Esophagus (tissue), 2 donors: ENCODE data around the gene CDYL. TPM values are rescaled to one million over a fixed set of nuclear protein-coding genes. Genes with fewer than 3 reads are reported as not detected.
A peak's percentile ranks its signal among the peaks of the same experiment; 100 is the strongest.
"Not testable (repeated sequence)": the region's sequence is repeated elsewhere in the genome, so short reads cannot be mapped to it uniquely, and the experiment has no call there.

Source experiments
- H3K27ac ChIP-seq, 2 donors: one replicate each; pipeline ENCODE4 v1.5.1; 2013; ENCODE audit warnings: low read depth in 2 of 2, mild to moderate bottlenecking in 2 of 2, inconsistent platforms in 1 of 2, low read length in 1 of 2, moderate library complexity in 1 of 2
- H3K27me3 ChIP-seq, 2 donors: one replicate each; pipeline ENCODE4 v1.6.1; 2013; ENCODE audit warnings: low read length in 2 of 2, control low read depth in 1 of 2, mild to moderate bottlenecking in 1 of 2; ENCODE audit not compliant: insufficient read depth in 2 of 2, control insufficient read depth in 1 of 2
- H3K36me3 ChIP-seq, 2 donors: one replicate each; pipeline ENCODE4 v1.6.1; 2013; ENCODE audit warnings: low read length in 1 of 2; ENCODE audit not compliant: control insufficient read depth in 2 of 2, insufficient read depth in 2 of 2
- H3K4me1 ChIP-seq, 2 donors: one replicate each; pipeline ENCODE4 v1.6.1; 2013; ENCODE audit warnings: low read length in 1 of 2; ENCODE audit not compliant: control insufficient read depth in 2 of 2, insufficient read depth in 2 of 2
- H3K4me3 ChIP-seq, 2 donors: one replicate each; pipeline ENCODE4 v1.5.1; 2013; ENCODE audit warnings: low read length in 2 of 2, mild to moderate bottlenecking in 2 of 2, low read depth in 1 of 2, moderate library complexity in 1 of 2
- H3K9me3 ChIP-seq, 2 donors: one replicate each; pipeline ENCODE4 v1.6.1; 2013; ENCODE audit warnings: mild to moderate bottlenecking in 2 of 2, low read depth in 1 of 2, low read length in 1 of 2, moderate library complexity in 1 of 2; ENCODE audit not compliant: control insufficient read depth in 2 of 2, insufficient read depth in 1 of 2
- WGBS, 2 donors: extraction: QIAGEN DNeasy Blood & Tissue Kit; methylation state at CpG; one replicate each; pipeline ENCODE4 v1.1.7; 2013; 5-methylcytosine and 5-hydroxymethylcytosine counted together
- polyA plus RNA-seq, 2 donors: library from polyadenylated mRNA; stranded (reverse); fragments of 200-250 nt; gene quantifications; one replicate each; pipeline ENCODE4 v1.2.3, GENCODE V29; 2013
- donor health status: healthy with polysubstance abuse.
- donor health status: Bipolar disorder and iron deficiency.

The CDYL gene
- polyA plus RNA-seq, 2 donors: 9.0 to 10.5 TPM

DNA sequence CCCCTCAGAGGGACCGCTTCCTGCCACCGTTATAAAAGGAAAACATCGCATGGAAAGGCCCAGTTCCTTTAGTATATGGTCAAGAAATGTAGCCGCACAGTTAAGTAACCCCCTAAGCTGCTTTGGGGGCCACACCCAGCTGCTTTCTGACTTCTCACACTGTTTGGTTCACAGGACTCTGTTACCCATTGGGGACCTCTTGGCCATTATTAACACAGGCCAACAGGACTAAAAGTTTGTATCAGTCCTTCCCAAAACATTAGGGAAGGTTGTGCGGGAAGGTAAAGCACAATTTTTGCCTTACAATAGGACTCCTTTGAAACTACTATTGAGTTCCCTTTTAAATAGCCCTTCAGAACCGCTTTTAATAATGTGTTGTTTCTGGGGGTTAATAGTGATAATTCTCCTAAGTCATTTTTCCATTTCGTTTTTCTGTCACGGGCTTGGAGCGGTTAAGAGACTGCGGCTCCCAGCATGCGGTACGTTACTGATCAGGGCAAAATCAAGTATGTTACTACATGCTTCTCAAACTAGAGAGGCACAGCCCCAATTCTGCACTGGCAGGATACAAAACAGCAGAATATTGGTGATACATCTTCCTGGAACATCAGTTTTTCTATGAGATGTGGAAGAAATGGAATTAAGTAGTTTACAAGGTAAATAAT, 228.3 kb downstream of the CDYL start:
- H3K27ac ChIP-seq: peak overlapping the region; percentile 85 to 88
- no peaks in the 10 kb centered on the region for H3K27me3 ChIP-seq
- peaks cover 0 to 3% of the 10 kb centered on the region in 2 donors for H3K4me1 ChIP-seq
- WGBS, 2 donors: 55 to 57% methylated on average over 12 of the region's 12 CpGs
- H3K4me3 ChIP-seq: peak overlapping the region; percentile 67 to 75
- H3K36me3 ChIP-seq: peaks cover 0 to 6% of the 10 kb centered on the region in 2 donors
- no peaks in the 10 kb centered on the region for H3K9me3 ChIP-seq

DNA sequence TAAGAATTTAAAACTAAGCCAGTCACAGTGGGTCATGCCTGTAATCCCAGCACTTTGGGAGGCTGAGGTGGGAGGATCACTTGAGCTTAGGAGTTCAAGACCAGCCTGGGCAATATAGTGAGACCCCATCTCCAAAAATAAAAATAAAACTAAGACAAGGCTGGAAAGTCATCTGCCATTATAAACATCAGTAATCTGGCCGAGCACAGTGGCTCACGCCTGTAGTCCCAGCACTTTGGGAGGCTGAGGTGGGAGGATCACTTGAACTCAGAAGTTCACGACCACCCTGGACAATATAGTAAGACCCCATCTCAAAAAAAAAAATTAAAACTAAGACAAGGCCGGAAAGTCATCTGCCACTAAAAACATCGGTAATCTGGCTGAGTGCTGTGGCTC, 228.8 kb downstream of the CDYL start:
- not testable (repeated sequence) for H3K36me3 ChIP-seq, H3K9me3 ChIP-seq, H3K27me3 ChIP-seq, H3K4me3 ChIP-seq, H3K4me1 ChIP-seq, H3K27ac ChIP-seq
- 97 to 98% methylated on average over 5 of the region's 5 CpGs for WGBS, 2 donors

Other genes starting within 250 kb of the CDYL start
- gene RPP40, start 227.6 kb downstream of the CDYL start, polyA plus RNA-seq: 10 to 100 TPM in 1 of 2 donors, 1 to 10 TPM in 1; 6.9 to 15.3 TPM